ENCODE results near the gene VSTM4.

DNA sequence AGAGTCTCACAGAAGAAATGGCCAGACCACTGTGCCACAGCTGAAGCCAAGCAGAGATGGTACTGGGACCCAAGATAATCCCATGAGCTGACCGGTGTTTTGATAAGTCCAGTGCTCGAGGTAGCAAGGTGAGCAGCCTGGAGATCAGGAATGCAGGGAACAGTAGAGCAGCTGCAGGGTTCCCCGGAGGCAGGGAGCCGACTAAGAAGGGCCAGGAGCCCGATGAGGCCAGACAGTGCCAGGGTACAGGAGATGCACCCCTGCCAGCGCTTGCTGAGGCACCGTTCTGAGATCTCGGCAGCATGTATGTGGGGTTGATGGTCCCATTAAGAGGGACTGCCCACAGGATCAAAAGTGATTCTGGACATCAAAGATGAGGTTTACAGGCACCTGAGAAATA is 47.1 kb downstream of the VSTM4 start:
- TF ChIP-seq, protein P1, sequence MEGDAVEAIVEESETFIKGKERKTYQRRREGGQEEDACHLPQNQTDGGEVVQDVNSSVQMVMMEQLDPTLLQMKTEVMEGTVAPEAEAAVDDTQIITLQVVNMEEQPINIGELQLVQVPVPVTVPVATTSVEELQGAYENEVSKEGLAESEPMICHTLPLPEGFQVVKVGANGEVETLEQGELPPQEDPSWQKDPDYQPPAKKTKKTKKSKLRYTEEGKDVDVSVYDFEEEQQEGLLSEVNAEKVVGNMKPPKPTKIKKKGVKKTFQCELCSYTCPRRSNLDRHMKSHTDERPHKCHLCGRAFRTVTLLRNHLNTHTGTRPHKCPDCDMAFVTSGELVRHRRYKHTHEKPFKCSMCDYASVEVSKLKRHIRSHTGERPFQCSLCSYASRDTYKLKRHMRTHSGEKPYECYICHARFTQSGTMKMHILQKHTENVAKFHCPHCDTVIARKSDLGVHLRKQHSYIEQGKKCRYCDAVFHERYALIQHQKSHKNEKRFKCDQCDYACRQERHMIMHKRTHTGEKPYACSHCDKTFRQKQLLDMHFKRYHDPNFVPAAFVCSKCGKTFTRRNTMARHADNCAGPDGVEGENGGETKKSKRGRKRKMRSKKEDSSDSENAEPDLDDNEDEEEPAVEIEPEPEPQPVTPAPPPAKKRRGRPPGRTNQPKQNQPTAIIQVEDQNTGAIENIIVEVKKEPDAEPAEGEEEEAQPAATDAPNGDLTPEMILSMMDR (IDR thresholded peaks at IDR 0.05): no peak
- TF ChIP-seq POLR2A (IDR thresholded peaks at IDR 0.05): no peak

All from testis (tissue), 2 donors.